Esophagus squamous epithelium (tissue), 4 donors: Measurements from ENCODE around the gene SERINC5.

Experiments
- POLR2A ChIP-seq, 4 donors: fragments of 450-650 bp; IDR thresholded peaks; one replicate each; pipeline ENCODE4 v1.6.1; 2017; ENCODE audit warnings: antibody characterized with exemption in 4 of 4, mild to moderate bottlenecking in 4 of 4, moderate library complexity in 3 of 4
- TF ChIP-seq, protein P1 (sequence below), 6 experiments: fragments of 450-650 bp in 4 of 6; fragments of 200-600 bp in 2 of 6; sonication (generic) in 2 of 6; IDR thresholded peaks; one replicate each; pipeline ENCODE4 v1.5.1; 2016 to 2019; ENCODE audit warnings: antibody characterized with exemption in 6 of 6, mild to moderate bottlenecking in 4 of 6, moderate library complexity in 4 of 6

DNA sequence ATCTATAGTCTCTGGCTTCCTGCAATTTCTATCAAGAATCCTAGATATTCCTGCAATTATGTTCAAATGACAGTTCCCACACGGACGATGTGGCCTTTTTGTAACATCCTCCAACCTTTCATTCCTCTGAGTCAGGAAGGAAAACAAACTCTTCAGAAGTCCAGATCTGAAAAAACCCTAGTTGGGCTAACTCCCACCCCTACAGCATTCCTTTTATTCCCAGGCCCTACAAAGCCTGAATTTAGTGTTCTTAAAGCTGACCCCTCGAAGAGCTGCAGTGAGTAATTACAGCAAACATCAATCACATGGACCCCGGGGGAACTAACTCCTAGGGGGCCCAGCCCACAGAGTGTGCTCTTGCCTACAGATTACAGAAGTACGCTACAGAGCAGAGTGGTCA lies 99.7 kb downstream of the SERINC5 start:
- TF ChIP-seq, protein P1, sequence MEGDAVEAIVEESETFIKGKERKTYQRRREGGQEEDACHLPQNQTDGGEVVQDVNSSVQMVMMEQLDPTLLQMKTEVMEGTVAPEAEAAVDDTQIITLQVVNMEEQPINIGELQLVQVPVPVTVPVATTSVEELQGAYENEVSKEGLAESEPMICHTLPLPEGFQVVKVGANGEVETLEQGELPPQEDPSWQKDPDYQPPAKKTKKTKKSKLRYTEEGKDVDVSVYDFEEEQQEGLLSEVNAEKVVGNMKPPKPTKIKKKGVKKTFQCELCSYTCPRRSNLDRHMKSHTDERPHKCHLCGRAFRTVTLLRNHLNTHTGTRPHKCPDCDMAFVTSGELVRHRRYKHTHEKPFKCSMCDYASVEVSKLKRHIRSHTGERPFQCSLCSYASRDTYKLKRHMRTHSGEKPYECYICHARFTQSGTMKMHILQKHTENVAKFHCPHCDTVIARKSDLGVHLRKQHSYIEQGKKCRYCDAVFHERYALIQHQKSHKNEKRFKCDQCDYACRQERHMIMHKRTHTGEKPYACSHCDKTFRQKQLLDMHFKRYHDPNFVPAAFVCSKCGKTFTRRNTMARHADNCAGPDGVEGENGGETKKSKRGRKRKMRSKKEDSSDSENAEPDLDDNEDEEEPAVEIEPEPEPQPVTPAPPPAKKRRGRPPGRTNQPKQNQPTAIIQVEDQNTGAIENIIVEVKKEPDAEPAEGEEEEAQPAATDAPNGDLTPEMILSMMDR (IDR thresholded peaks at IDR 0.05) = no peak
- TF ChIP-seq POLR2A (IDR thresholded peaks at IDR 0.05) = no peak
